OCI-LY7 (cell line): ENCODE data around the gene UNC13A.

Source experiments
- CTCF ChIP-seq: fragments of 200-600 bp; sonication (generic); conservative IDR thresholded peaks from 2 replicates; pipeline ENCODE4 v1.5.1; 2014; ENCODE audit warnings: mild to moderate bottlenecking, antibody characterized with exemption, low read length, moderate library complexity, mixed read lengths
- EZH2phosphoT487 ChIP-seq: fragments of 200-600 bp; sonication (generic); IDR thresholded peaks from 2 replicates; pipeline ENCODE4 v1.6.1; 2018; ENCODE audit warnings: low read depth, borderline replicate concordance, mild to moderate bottlenecking, mixed run types, antibody characterized with exemption, low read length, moderate library complexity, mixed read lengths

GRCh38 chr19:17554968-17555479 lies 133.1 kb downstream of the UNC13A start:
- TF ChIP-seq CTCF, result no peak
- no peak for TF ChIP-seq EZH2phosphoT487
